SK-N-SH (cell line): ENCODE measurements around the gene PAOX. TPM values are rescaled to one million over a fixed set of nuclear protein-coding genes. Genes with fewer than 3 reads are reported as not detected.

ENCODE experiments used
- CTCF ChIA-PET: fragments of 300-600, 350-600 bp; formaldehyde crosslinking; extraction: SDS; loops from one replicate; lab custom pipeline; 2021; lab: Yijun Ruan, JAX
- POLR2A ChIA-PET: fragments of 350-600 bp; sonication (Branson Sonifier 250); formaldehyde crosslinking; extraction: SDS; loops from one replicate; lab custom pipeline; 2020; ENCODE audit warnings: antibody characterized with exemption, inconsistent platforms; lab: Yijun Ruan, JAX
- DNase-seq: peaks from one replicate; pipeline ENCODE4 v3.0.0; 2012
- H2AFZ ChIP-seq: fragments of 200-600 bp; sonication (generic); 2 replicates; pipeline ENCODE4 v1.8.1; 2016; ENCODE audit warnings: antibody characterized with exemption, mild to moderate bottlenecking, low read depth
- H3F3A ChIP-seq: fragments of 200-600 bp; sonication (generic); replicated peaks from 2 replicates; pipeline ENCODE3; 2016; ENCODE audit warnings: antibody characterized with exemption, mild to moderate bottlenecking; ENCODE audit not compliant: insufficient read depth
- H3K27ac ChIP-seq, 2 experiments: fragments of 200-500 bp in 1 of 2; fragments of 200-600 bp in 1 of 2; sonication (Bioruptor generic) in 1 of 2; sonication (generic), shearing (Covaris generic) in 1 of 2; 2 replicates each; pipeline versions ENCODE4 v1.5.1 to v1.6.1; 2014 to 2016; ENCODE audit warnings: low read depth in 2 of 2, inconsistent platforms in 1 of 2, low read length in 1 of 2, mild to moderate bottlenecking in 1 of 2, mixed read lengths in 1 of 2
- H3K27me3 ChIP-seq: fragments of 200-600 bp; sonication (generic), shearing (Covaris generic); 2 replicates; pipeline ENCODE4 v1.6.1; 2016; ENCODE audit warnings: mixed run types; ENCODE audit not compliant: insufficient read depth
- H3K36me3 ChIP-seq, 2 experiments: fragments of 200-500 bp in 1 of 2; fragments of 200-600 bp in 1 of 2; sonication (Bioruptor generic) in 1 of 2; sonication (generic) in 1 of 2; replicated peaks in 1 of 2; 2 replicates each; pipeline versions ENCODE3 to v1.5.1; 2014 to 2016; ENCODE audit warnings: low read length in 1 of 2, mild to moderate bottlenecking in 1 of 2; ENCODE audit not compliant: insufficient read depth in 2 of 2, control insufficient read depth in 1 of 2
- H3K4me1 ChIP-seq, 2 experiments: fragments of 200-500 bp in 1 of 2; fragments of 200-600 bp in 1 of 2; sonication (Bioruptor generic) in 1 of 2; sonication (generic), shearing (Covaris generic) in 1 of 2; 2 replicates each; pipeline versions ENCODE4 v1.5.1 to v1.6.1; 2014 to 2016; ENCODE audit warnings: low read depth in 1 of 2, low read length in 1 of 2, mixed run types in 1 of 2; ENCODE audit not compliant: insufficient read depth in 2 of 2, control insufficient read depth in 1 of 2
- H3K4me2 ChIP-seq: fragments of 200-600 bp; sonication (generic), shearing (Covaris generic); 2 replicates; pipeline ENCODE4 v1.6.1; 2017; ENCODE audit warnings: mixed run types
- H3K4me3 ChIP-seq, 2 experiments: fragments of 200-500 bp in 1 of 2; fragments of 200-600 bp in 1 of 2; sonication (Bioruptor generic) in 1 of 2; sonication (generic), shearing (Covaris generic) in 1 of 2; 2 replicates each; pipeline versions ENCODE4 v1.5.1 to v1.8.1; 2014 to 2016; ENCODE audit warnings: low read depth in 2 of 2, inconsistent platforms in 1 of 2, low read length in 1 of 2, mild to moderate bottlenecking in 1 of 2, mixed read lengths in 1 of 2, moderate library complexity in 1 of 2
- H3K79me2 ChIP-seq: fragments of 200-600 bp; sonication (generic); 2 replicates; pipeline ENCODE4 v1.8.1; 2017; ENCODE audit warnings: mild to moderate bottlenecking; ENCODE audit not compliant: insufficient read depth
- H3K9ac ChIP-seq: fragments of 200-600 bp; sonication (generic); 2 replicates; pipeline ENCODE4 v1.6.1; 2017; ENCODE audit warnings: mixed run types
- H3K9me2 ChIP-seq: fragments of 200-600 bp; sonication (generic); 2 replicates; pipeline ENCODE4 v1.6.1; 2017; ENCODE audit warnings: mixed run types
- H3K9me3 ChIP-seq: fragments of 200-600 bp; sonication (generic); 2 replicates; pipeline ENCODE4 v1.6.1; 2017; ENCODE audit warnings: mixed run types, mild to moderate bottlenecking, moderate library complexity
- H4K20me1 ChIP-seq: fragments of 200-600 bp; sonication (generic); 2 replicates; pipeline ENCODE4 v1.6.1; 2017; ENCODE audit warnings: mild to moderate bottlenecking, mixed run types; ENCODE audit not compliant: insufficient read depth
- CHD2 ChIP-seq: fragments of 150-350 bp; IDR thresholded peaks from 2 replicates; pipeline ENCODE4 v1.6.1; 2018; ENCODE audit warnings: low read length; ENCODE audit not compliant: partially characterized antibody
- EZH2phosphoT487 ChIP-seq: fragments of 200-600 bp; sonication (generic); IDR thresholded peaks from 2 replicates; pipeline ENCODE4 v1.6.1; 2017; ENCODE audit warnings: low read depth, mixed run types, mild to moderate bottlenecking, antibody characterized with exemption, moderate library complexity, borderline replicate concordance
- GABPA ChIP-seq: IDR thresholded peaks from 2 replicates; pipeline ENCODE4 v1.4.0; 2012; ENCODE audit warnings: low read depth, mild to moderate bottlenecking
- MEF2A ChIP-seq: IDR thresholded peaks from 2 replicates; pipeline ENCODE4 v1.4.0; 2012; ENCODE audit warnings: low read depth, borderline replicate concordance
- NFIC ChIP-seq: IDR thresholded peaks from 2 replicates; pipeline ENCODE4 v1.4.0; 2012; ENCODE audit warnings: borderline replicate concordance
- SIN3A ChIP-seq: IDR thresholded peaks from 2 replicates; pipeline ENCODE4 v1.6.1; 2012; ENCODE audit warnings: low read depth, mild to moderate bottlenecking, low read length, moderate library complexity, borderline replicate concordance
- WGBS: methylation state at CpG from one replicate; pipeline ENCODE4 v1.1.6; 2017; ENCODE audit warnings: low lambda C conversion rate; 5-methylcytosine and 5-hydroxymethylcytosine counted together
- polyA plus RNA-seq, 3 experiments: library from polyadenylated mRNA; depleted of rRNA; stranded (reverse); fragments of >200 nt; gene quantifications; 2 replicates each; pipeline ENCODE4 v1.2.3, GENCODE V29; 2012
- TF ChIP-seq, protein P1 (sequence below): IDR thresholded peaks from 2 replicates; pipeline ENCODE4 v1.4.0; 2012; ENCODE audit warnings: low read depth, borderline replicate concordance
- TF ChIP-seq, protein P2 (sequence below): fragments of 150-350 bp; IDR thresholded peaks from 2 replicates; pipeline ENCODE4 v1.6.1; 2017; ENCODE audit warnings: antibody characterized with exemption, low read length, low read depth, borderline replicate concordance
- TF ChIP-seq, protein P3 (sequence below): fragments of 200-600 bp; sonication (generic); IDR thresholded peaks from 2 replicates; pipeline ENCODE4 v1.6.1; 2017; ENCODE audit warnings: antibody characterized with exemption, mild to moderate bottlenecking, moderate library complexity

The PAOX gene
- polyA plus RNA-seq, 1 of the 3 experiments (the other 2 are of a cell fraction) = 6.2 TPM

DNA sequence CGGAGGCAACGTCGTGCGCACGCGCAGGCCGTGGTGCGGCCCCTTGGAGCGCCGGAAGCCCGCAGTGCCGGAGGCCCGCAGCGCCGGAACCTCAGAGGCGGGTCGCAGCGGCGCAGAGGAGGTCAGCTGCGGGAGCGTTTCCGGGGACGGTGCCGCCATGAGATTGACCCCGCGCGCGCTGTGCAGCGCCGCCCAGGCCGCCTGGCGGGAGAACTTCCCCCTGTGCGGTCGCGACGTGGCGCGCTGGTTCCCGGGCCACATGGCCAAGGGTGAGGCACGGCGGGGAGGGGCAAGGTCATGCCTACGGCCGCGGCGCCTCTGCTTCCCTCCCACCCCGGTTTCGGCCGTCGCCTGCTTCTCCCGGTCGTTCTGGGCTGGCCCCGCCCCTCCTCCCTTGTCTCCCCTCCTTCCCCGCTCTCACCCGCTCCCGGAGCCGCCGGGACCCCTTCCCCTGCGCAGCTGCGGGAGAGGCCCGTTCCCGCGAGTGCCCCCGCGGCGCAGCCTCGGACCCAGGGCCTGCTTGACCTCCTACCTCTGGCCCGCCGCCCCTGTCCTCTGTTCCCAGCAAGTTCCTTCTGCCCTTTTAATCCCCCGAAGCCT, 15.1 kb downstream of the PAOX start, which contains the start of gene MTG1 (continued):
- TF ChIP-seq, protein P1, sequence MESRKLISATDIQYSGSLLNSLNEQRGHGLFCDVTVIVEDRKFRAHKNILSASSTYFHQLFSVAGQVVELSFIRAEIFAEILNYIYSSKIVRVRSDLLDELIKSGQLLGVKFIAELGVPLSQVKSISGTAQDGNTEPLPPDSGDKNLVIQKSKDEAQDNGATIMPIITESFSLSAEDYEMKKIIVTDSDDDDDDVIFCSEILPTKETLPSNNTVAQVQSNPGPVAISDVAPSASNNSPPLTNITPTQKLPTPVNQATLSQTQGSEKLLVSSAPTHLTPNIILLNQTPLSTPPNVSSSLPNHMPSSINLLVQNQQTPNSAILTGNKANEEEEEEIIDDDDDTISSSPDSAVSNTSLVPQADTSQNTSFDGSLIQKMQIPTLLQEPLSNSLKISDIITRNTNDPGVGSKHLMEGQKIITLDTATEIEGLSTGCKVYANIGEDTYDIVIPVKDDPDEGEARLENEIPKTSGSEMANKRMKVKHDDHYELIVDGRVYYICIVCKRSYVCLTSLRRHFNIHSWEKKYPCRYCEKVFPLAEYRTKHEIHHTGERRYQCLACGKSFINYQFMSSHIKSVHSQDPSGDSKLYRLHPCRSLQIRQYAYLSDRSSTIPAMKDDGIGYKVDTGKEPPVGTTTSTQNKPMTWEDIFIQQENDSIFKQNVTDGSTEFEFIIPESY = peak; percentile 68; the same call in 1 of the 2 replicates
- TF ChIP-seq CHD2 = peak; percentile 38
- TF ChIP-seq, protein P2, sequence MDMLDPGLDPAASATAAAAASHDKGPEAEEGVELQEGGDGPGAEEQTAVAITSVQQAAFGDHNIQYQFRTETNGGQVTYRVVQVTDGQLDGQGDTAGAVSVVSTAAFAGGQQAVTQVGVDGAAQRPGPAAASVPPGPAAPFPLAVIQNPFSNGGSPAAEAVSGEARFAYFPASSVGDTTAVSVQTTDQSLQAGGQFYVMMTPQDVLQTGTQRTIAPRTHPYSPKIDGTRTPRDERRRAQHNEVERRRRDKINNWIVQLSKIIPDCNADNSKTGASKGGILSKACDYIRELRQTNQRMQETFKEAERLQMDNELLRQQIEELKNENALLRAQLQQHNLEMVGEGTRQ = no peak
- TF ChIP-seq GABPA = peak; percentile 94
- peak; percentile 70; the same call in 1 of the 2 replicates for TF ChIP-seq SIN3A
- TF ChIP-seq, protein P3, sequence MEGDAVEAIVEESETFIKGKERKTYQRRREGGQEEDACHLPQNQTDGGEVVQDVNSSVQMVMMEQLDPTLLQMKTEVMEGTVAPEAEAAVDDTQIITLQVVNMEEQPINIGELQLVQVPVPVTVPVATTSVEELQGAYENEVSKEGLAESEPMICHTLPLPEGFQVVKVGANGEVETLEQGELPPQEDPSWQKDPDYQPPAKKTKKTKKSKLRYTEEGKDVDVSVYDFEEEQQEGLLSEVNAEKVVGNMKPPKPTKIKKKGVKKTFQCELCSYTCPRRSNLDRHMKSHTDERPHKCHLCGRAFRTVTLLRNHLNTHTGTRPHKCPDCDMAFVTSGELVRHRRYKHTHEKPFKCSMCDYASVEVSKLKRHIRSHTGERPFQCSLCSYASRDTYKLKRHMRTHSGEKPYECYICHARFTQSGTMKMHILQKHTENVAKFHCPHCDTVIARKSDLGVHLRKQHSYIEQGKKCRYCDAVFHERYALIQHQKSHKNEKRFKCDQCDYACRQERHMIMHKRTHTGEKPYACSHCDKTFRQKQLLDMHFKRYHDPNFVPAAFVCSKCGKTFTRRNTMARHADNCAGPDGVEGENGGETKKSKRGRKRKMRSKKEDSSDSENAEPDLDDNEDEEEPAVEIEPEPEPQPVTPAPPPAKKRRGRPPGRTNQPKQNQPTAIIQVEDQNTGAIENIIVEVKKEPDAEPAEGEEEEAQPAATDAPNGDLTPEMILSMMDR = 0 out of 2 replicates have a peak, but pooled peaks have one; percentile 14

DNA sequence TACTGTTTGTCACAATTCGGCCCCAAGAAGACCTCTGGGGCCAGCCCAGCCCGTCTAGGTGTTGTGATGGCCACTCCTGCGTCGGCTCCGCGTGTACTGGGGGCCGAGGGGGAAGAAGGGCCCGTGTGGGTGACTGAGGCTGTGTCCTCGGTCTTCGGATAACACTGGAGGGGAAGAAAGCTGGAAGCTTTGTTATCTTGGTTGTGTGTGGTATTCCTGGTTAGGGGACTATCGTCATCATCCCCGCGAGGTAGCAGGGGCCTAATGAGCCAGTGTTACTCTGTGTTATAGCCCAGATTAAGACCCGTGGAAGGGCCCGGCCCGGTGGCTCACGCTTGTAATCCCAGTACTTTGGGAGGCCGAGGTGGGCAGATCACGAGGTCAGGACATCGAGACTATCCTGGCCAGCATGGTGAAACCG, 15.7 kb downstream of the PAOX start:
- Histone ChIP-seq H3K4me3 (peak overlapping the region; percentile 94 to 96), H3K27ac (peak overlapping the region; percentile 77 to 90), H3K4me2 (peak overlapping the region; percentile 98), H3K9me2 (no peaks in the 10 kb centered on the region), H3K4me1 (peaks cover 9 to 10% of the 10 kb centered on the region in 2 experiments; a peak in 2 of 4 replicates), H3K9ac (peak overlapping the region; percentile 97), H3K36me3 (peaks cover 5 to 27% of the 10 kb centered on the region in 2 experiments), H4K20me1 (no peaks in the 10 kb centered on the region), H3K27me3 (no peaks in the 10 kb centered on the region), H2AFZ (no peak overlapping the region; the same call in 1 of the 2 replicates), H3K9me3 (no peaks in the 10 kb centered on the region), H3F3A (no peaks in the 10 kb centered on the region), H3K79me2 (peaks cover 56% of the 10 kb centered on the region)
- CTCF ChIA-PET = interaction anchor here (1.3 kb wide), 1 partner anchor 65 kb away, joined by 4 read pairs; no protein-coding TSS in a partner anchor
- WGBS = 10% methylated on average over 21 of the region's 21 CpGs
- POLR2A ChIA-PET = interaction anchor here (1.3 kb wide), 1 partner anchor 35 kb away, joined by 3 read pairs; no protein-coding TSS in a partner anchor
- TF ChIP-seq NFIC (no peak), EZH2phosphoT487 (no peak), MEF2A (no peak)
- DNase-seq = peak; percentile 54
